Retina (tissue), 1 donor: Measurements from ENCODE around the gene GOLPH3L.
"Not testable (repeated sequence)": the region's sequence is repeated elsewhere in the genome, so short reads cannot be mapped to it uniquely, and the experiment has no call there.

Experiments
- DNase-seq: peaks from one replicate; pipeline ENCODE4 v3.0.0-alpha.2; 2016

The GOLPH3L gene

DNA sequence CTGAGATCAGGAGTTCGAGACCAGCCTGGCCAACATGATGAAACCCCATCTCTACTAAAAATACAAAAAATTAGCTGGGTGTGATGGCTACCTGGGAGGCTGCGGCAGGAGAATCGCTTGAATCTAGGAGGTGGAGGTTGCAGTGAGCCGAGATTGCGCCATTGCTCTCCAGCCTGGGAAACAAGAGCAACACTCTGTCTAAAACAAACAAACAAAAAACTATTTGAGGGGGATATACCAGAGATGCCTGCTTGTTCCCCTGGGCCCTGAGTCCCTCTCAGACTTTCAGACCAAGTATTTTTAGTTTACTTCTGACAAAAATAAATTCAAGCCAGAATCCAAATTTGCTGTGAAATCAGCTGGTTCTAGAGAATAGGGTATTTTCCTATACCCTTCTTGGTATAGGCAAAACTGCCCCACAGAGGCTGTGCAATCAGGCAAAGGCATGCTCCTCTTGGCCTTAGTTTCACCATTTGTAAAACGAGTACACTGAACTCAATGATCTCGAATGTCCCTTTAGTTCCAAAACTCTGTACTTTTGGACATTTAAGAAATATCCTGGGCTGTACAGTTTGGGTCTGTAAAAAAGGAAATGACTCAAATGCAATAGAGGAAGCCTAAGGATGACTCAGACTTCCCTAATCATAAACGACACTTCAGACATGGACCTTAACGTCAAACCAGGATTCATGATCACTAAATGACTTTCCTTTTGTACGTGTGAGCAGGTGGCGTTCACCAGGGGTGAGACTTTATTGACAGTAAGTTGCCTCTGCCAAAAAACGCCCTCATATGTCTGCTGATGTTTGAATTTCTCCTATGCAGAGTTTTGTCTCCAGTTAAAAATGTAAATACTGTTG is 83.7 kb downstream of the GOLPH3L start:
- DNase-seq = no peak

GRCh38 chr1:150612014-150612345 is 85.0 kb downstream of the GOLPH3L start:
- no peak for DNase-seq

DNA sequence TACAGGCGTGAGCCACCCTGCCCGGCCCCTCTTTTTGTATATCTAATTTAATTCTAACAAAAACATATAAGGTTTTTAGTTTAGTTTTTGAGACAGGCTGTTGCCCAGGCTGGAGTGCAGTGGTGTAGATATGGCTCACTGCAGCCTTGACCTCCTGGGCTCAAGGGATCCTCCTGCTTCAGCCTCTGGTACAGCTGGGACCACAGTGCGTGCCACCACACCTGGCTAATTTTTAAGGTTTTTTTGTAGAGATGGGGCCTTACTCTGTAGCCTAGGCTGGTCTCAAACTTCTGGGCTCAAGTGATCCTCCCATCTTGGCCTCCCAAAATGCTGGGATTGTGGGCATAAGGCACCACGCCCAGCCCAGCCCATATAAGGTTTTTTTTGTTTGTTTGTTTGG is 86.4 kb downstream of the GOLPH3L start:
- DNase-seq = no peak

DNA sequence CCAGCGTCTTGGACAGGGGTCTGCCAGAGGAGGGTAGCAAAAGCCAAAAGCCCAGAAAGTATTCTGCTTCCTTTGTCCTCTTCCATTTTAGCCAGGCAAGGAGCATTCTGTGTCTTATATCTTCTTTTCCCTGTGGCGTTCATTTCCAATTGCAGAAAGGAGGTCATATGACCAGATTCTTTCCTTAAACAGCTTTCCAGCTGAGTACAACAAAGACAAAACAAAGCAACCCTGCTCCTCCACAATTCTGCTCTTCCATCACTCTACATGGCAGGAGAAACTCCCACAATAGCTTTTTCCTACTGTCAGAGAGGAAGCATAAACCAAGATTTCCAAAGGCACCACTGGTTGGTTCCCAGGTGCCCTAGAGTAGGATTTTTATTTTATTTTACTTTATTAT is 87.2 kb downstream of the GOLPH3L start:
- DNase-seq = no peak

DNA sequence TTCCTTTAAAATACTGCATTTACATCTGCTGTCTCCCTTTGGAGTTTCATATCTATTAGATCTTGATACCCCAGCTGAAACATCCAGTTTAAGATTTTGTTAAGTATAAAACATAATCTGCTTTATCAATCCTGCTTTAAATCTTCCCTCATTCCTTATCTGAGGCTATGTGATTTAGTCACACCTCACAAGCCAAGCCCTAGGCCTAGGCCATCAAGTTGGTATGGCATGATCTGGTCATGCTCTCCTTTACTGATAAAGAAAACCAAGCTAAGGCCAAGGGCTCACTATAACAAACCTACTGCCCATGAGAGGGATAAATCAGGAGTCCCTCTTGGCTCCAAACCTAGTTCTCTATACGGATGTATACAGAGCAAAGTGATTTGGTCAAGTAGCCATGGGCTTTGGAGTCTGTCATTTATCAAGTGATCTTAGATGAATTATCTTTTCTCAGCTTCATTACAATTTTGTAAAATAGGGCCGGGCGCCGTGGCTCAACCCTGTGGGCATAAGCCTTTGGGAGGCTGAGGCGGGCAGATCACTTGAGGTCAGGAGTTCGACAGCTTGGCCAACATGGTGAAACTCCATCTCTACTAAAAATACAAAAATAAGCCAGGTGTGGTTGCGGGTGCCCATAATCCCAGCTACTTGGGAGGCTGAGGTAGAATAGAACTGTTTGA is 90.4 kb downstream of the GOLPH3L start:
- DNase-seq = no peak

DNA sequence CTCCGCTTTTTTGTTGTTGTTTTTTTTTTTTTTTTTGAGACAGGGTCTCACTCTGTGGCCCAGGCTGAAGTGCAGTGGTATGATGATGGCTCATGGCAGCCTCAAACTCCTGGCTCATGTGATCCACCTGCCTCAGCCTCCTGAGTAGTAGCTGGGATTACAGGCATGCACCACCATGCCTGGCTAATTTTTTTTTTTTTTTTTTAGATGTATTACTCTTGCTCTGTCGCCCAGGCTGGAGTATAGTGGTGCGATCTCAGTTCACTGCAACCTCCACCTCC is 91.6 kb downstream of the GOLPH3L start:
- not testable (repeated sequence) for DNase-seq

- no peak for DNase-seq
These were observed 92.7 kb downstream of the GOLPH3L start for GRCh38 chr1:150604226-150604588.

GRCh38 chr1:150603711-150604110 is 93.2 kb downstream of the GOLPH3L start:
- no peak for DNase-seq

GRCh38 chr1:150602372-150602771 is 94.6 kb downstream of the GOLPH3L start:
- not testable (repeated sequence) for DNase-seq

GRCh38 chr1:150601540-150601939 is 95.4 kb downstream of the GOLPH3L start:
- DNase-seq = no peak

- DNase-seq = not testable (repeated sequence)
These were observed 98.6 kb downstream of the GOLPH3L start for GRCh38 chr1:150598346-150598745.

GRCh38 chr1:150596976-150597375 is 100.0 kb downstream of the GOLPH3L start:
- no peak for DNase-seq
